H7 (cell line): ENCODE measurements around the gene BAZ1B. TPM values are rescaled to one million over a fixed set of nuclear protein-coding genes. Genes with fewer than 3 reads are reported as not detected.
A peak's percentile ranks its signal among the peaks of the same experiment; 100 is the strongest.

ENCODE experiments used
- DNase-seq: peaks from one replicate; pipeline ENCODE4 v3.0.0; 2012
- H3K27me3 ChIP-seq: 2 replicates; pipeline ENCODE4 v1.6.0; 2011; ENCODE audit warnings: mild to moderate bottlenecking, low read length; ENCODE audit not compliant: control insufficient read depth, insufficient read depth
- H3K36me3 ChIP-seq: replicated peaks from 2 replicates; pipeline ENCODE4 v1.5.1; 2011; ENCODE audit warnings: low read length; ENCODE audit not compliant: control insufficient read depth, insufficient read depth
- H3K4me3 ChIP-seq: 2 replicates; pipeline ENCODE4 v1.5.1; 2011; ENCODE audit warnings: low read depth, mild to moderate bottlenecking, control low read depth, low read length, moderate library complexity; ENCODE audit not compliant: insufficient read depth
- total RNA-seq: library from RNA; depleted of rRNA; stranded (reverse); fragments of >200 nt; shearing (Covaris generic); gene quantifications from 2 replicates; pipeline ENCODE4 v1.2.3, GENCODE V29; 2014; rRNA removed

Gene BAZ1B
- total RNA-seq, 1 experiment from 2014 or later = 44.6 TPM

DNA sequence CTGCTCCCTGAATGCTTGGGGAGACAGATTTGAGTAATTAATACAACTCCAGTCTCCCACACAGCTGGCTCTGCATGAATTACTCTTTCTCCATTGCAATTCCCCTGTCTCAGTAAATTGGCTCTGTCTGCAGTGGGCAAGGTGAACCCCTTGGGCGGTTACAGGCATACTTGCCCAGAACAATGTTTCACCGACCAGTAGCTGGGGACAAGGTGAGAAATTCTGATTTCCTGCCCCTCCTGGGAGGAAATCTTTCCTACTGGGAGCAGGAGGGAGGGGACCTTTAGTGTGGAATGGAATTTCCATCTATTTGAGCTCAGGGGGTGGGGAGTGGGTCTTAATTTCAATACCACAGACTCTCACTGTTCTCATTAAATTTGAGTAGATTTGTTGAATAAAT is 130.7 kb downstream of the BAZ1B start:
- peak; percentile 50 for DNase-seq
- H3K27me3 ChIP-seq = peaks cover 1% of the 10 kb centered on the region; the same call in 1 of the 2 replicates
- H3K36me3 ChIP-seq = no peaks in the 10 kb centered on the region
- no peak overlapping the region for H3K4me3 ChIP-seq

Other genes with a start within 250 kb of the BAZ1B start
- 69.1 and 90.9 TPM in 2 replicates for gene NSUN5, start 213.5 kb downstream of the BAZ1B start, total RNA-seq
- gene TRIM50, start 194.2 kb downstream of the BAZ1B start, total RNA-seq = 0.11 TPM in 1 of 2 replicates, not detected in the other
- 0.10 TPM in 1 of 2 replicates, not detected in the other for gene FKBP6, start 194.1 kb downstream of the BAZ1B start, total RNA-seq
- gene FZD9, start 88.5 kb downstream of the BAZ1B start, total RNA-seq = 4.1 and 6.1 TPM in 2 replicates
- gene BCL7B, start 35.4 kb upstream of the BAZ1B start, total RNA-seq = 18.7 and 23.3 TPM in 2 replicates
- 34.5 and 52.3 TPM in 2 replicates for gene TBL2, start 56.3 kb upstream of the BAZ1B start, total RNA-seq
- gene MLXIPL, start 102.2 kb upstream of the BAZ1B start, total RNA-seq = 0.63 and 0.73 TPM in 2 replicates
- gene VPS37D, start 145.5 kb upstream of the BAZ1B start, total RNA-seq = 6.0 and 6.4 TPM in 2 replicates
- gene DNAJC30, start 161.2 kb upstream of the BAZ1B start, total RNA-seq = 2.4 and 2.7 TPM in 2 replicates
- 39.3 and 48.0 TPM in 2 replicates for gene BUD23, start 161.3 kb upstream of the BAZ1B start, total RNA-seq
- gene STX1A, start 197.4 kb upstream of the BAZ1B start, total RNA-seq = 16.8 and 19.4 TPM in 2 replicates
- 21.2 and 25.7 TPM in 2 replicates for gene ABHD11, start 216.5 kb upstream of the BAZ1B start, total RNA-seq
- 3.3 and 5.9 TPM in 2 replicates for gene CLDN3, start 248.0 kb upstream of the BAZ1B start, total RNA-seq